HCT116 (cell line): ENCODE measurements around the gene DPP9.

Experiments
- CTCF ChIP-seq, 3 experiments: fragments of 200-600 bp in 1 of 3; sonication (generic) in 1 of 3; IDR thresholded peaks in 2 of 3; conservative IDR thresholded peaks in 1 of 3; 2 replicates each; pipeline ENCODE4 v1.5.1; 2012 to 2017; ENCODE audit warnings: low read depth in 2 of 3, low read length in 2 of 3, antibody characterized with exemption in 1 of 3, borderline replicate concordance in 1 of 3, control low read depth in 1 of 3, mild to moderate bottlenecking in 1 of 3, mixed read lengths in 1 of 3, mixed run types in 1 of 3, moderate library complexity in 1 of 3; ENCODE audit not compliant: insufficient read depth in 1 of 3
- REST ChIP-seq: IDR thresholded peaks from 2 replicates; pipeline ENCODE4 v1.6.1; 2012; ENCODE audit warnings: low read depth
- SRF ChIP-seq: IDR thresholded peaks from 2 replicates; pipeline ENCODE4 v1.6.1; 2012; ENCODE audit warnings: low read depth

DNA sequence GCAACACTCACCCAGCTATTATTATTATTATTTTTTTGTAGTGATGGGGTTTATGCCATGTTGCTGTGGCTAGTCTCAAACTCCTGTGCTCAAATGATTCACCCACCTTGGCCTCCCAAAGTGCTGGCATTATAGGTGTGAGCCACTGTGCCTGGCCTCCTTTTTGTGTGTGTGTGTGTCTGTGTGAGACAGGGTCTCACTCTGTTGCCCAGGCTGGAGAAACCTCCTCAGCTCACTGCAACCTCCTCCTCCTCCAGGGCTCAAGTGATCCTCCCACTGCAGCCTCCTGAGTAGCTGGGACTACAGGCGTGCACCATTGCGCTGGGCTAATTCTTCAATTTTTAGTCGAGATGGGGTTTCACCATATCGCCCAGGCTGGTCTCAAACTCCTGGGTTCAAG, 49.9 kb downstream of the DPP9 start:
- TF ChIP-seq CTCF (IDR thresholded peaks at IDR 0.05 in 2 of 3, conservative IDR thresholded peaks at IDR 0.05 in 1 of 3; ENCODE audit: borderline replicate concordance in 1 of 3, insufficient read depth in 1 of 3, low read depth in 2 of 3, low read length in 2 of 3): no peak
- TF ChIP-seq SRF: no peak
- TF ChIP-seq REST: no peak
